Right forelimb (tissue), 1 donor: ENCODE results near the gene CCNC.
"Not testable (repeated sequence)": the region's sequence is repeated elsewhere in the genome, so short reads cannot be mapped to it uniquely, and the experiment has no call there.

Source experiments
- DNase-seq: peaks from one replicate; pipeline ENCODE4 v3.0.0-alpha.2; 2018

Gene CCNC

DNA sequence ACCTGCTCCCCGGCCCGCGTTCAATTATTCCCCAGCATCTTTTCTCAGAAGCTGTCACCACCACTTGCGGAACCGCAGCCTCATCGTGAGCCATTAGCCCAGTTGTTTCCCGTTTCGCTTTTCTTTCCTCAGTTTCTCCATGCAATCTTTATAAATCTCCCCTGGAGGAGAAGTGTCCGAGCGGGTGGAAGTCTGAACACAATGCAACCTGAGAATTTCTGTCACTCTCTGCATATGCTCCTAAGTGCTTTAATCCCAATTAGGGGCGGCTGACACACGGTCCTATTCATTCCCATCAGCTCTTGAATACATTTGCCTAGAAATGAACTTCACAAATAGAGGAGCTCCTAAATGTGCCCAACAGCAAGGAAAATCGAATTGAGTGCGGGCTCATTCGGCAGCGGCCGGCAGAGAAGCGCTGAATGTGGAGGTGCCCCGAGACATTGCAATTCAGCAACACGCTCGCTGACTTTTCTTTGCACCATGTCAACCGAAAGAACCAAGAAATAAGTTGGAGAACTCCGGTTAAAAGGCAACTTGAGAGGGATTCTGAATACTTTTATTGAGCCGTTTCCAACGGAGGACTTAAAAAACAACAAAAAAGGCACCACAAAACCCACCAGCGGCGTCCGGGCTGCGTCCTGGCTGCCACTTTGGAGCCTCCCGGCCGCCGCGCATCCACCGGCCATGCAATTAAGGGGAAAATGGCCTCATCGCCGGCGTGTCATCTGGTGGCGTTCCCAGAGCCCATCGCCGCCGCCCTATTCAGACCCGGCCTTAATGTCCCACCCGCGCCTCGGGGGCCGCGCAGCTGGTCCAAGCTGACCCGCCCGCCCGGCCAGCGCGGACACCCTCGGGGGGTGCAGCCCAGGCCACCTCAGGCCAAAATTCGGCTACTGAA, 34.3 kb upstream of the CCNC start:
- peak; percentile 50 for DNase-seq

DNA sequence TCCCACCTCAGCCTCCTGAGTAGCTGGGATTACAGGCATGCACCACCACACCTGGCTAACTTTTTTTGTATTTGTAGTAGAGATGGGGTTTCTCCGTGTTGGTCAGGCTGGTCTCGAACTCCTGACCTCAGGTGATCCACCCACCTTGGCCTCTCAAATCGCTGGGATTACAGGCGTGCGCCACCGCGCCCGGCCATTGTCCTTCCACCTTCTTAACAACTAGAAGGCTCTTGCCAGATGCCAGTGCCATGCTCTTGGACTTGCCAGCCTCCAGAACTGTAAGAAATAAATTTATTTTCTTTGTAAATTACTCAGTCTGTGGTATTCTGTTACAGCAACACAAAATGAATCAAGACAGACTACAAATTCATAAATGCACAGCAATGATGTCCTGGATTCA, 26.2 kb upstream of the CCNC start:
- DNase-seq = not testable (repeated sequence)

DNA sequence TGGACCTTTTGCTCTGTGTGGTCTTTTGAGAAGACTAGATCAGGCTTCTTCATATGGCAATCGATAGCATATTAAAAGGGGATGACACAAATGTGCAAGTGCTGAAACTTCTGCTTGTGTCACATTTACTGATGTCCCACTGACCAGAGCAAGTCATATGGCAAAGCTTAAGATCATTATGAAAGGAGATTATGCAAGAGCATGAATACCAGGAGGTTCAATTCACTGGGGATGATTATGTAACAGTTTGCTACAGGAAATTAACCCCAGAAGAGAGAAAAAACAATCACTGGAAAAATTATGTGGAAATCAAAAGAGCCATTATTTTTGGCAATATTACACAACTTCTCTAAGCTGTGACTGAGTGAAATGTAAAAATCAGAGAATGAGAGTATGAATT, 24.4 kb upstream of the CCNC start:
- DNase-seq = no peak

DNA sequence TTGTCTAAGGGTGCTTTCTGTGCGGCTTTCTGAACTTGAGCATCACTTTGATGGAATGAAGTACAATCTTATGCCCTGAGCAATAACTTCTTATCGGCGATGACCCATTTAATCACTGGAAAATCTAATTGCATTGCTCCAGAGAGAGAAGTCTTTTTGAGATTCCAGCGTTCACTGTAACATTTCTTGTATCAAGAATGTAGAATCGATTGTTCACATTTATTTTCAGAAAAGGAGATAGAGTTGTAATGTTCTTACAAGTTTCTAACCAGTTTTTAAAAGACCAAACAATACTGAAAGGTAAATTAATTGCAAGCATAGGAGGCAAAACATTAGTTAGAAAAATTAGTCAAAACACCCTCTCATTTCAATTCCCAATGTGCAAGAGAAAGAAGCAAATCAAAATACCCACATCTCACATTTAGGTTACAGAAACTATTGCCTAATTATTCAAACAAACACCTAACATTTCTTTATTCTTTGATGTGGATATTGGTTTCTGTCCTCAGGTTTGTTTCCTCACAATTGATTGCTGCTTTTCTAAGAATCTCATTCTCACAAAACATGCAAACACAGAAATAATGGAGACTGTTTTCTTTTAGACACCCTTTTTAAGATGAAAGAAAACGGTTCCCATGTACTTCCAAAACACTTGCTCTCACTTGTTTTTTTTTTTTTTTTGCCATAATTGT, 23.4 kb upstream of the CCNC start:
- DNase-seq = no peak

DNA sequence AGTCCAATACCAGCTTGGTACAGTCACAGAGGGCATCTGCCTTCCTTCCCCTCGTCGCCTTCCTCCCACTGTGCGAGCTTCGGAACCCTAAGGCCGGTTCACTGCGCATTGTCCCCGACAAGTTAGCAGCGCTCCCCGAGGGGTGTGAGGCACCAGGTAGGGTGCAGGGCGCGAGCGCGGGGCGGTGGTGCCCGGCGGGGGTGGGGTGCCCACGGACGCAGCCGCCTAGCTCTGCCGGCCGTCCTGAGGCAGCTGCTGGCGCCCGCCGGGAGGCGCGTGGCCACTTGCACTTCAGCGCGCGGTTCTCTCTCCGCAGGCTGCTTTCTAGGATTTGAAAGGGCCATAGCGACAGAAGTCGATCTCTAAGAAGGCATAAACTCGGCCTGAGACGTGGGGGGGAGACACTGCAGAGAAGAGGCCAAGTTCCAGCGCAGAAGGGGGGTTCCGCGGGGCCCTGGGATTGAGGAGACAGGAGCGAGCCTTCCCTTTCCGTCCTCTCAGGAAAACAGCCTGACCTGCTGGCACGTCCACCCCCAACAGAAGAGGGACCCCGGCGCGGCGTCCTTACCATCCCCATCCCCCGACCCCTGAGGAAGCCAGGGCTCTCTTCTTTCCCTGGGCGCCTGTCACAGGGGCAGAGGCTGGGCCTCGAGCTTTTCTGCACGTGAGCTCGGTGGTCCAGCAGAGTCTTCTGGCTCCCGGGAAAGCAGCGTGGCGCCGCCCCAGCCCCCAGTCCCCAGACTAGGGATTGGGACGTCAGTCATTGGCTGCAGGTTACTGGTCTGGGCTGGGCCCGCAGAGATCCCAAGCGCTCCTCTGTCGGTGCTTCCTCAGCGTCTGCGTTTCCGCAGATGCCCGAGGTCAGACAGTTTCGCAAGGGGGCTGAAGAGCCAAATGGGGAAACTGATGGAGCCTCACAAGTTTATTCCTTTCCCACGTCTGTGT, 22.5 kb upstream of the CCNC start:
- no peak for DNase-seq

DNA sequence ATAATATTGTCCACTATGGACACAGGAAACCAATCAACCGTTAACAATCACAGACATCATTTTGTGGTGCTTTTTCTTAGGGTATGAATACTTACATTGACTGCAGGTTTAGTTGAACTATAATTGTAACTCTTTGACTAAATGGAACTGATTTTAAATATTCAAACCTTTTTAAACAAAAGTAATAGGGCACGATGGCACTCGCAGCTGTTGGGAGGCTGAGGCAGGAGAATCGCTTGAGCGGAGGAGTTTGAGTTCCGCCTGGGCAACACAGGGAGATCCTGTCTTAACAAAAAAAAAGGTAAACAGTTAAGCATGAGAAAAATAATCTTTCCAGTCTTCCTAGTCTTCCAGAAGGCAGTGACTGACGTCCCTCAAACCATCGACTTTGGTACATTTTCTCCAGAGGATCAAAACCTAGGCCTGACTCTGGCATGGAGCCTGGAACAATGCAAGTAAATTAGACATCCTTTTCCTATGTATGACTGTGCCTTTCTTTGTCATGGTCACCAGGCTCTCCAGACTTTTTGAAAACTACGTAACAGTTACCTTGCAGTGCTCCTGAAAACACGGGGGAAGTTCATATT, 21.5 kb upstream of the CCNC start:
- no peak for DNase-seq

DNA sequence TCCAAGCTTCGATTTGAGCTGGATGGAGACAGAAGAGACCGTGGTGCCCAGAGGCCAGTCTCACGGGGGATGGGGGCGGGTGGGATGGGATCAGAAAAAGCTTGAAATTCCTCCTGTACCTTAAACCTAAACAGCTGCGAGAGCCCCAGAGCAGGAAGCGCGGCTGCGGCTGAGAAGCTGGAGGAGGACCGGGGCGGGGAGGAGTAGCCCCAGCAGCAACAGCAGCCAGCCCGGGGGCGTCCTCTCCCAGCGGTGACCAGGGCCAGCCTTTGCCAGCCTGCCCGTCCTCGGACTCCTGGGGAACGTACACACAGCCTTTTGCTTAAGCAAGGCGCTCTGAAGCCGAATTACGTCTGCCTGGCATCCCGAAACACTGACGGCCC, 20.8 kb upstream of the CCNC start:
- DNase-seq = no peak

DNA sequence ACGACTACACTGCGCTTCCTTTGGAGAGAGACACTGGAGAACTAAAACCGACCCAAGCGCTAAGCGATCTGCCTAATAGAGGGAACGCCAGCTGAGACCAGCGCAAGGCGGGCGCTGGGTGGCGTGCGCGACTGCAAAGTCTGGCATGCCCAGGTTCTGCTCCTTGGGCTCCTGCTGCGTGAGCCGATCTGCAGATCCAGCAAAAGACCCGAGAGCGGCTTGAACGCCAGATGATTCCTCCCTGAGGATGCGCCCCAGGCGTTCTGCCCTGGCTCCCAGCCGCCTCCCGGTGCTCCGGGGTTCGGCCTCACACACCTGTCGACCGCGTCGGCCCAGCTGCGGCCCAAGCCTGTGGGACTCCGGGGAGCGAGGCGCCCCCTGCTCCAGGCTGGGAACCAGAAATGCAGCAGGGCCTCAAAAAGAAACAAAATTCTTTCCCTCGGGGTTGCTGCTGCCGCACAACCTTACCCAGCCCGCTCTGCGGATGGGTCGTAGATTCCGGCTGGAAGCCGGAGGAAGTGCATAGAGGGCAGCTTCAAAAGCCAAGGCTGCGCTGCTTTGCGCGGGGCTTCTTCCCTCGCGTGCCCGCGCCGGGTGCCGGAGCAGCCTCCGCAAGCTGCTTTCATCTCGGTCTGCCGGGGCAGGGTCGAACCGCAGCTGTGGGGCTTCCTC, 20.3 kb upstream of the CCNC start:
- peak; percentile 77 for DNase-seq

DNA sequence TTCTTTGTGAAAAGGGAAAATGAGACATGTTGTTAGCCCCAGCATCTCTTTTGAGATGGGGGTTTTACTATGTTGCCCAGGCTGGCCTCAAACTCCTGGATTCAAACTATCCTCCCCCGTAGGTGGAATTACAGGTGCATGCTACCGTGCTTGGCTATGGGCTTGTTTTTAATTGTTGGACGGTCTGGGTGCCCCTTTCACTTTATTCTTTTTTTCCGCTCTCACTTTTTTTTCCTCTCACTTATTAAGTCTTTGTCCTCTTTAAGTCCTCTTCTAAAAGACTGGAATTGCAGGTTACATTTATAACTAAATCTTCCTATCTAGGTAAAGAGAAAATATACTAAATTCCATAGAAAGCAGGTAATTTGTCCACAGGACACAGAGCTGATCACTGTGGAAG, 19.3 kb upstream of the CCNC start:
- DNase-seq = no peak

DNA sequence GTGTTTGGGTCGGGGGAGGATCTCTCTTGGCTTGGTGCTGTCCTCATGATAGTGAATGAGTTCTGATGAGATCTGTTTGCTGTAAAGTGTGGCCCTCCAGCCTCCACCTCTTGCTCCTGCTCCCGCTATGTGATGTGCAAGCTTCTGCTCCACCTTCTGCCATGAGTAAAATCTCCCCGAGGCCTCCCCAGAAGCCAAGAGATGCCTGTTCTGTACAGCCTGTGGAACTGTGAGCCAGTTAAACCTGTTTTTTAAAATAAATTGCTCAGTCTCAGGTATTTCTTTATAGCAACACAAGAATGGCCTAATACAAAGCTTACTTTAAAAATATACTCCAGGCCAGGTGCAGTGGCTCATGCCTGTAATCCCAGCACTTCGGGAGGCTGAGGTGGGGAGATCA, 11.3 kb upstream of the CCNC start:
- no peak for DNase-seq

DNA sequence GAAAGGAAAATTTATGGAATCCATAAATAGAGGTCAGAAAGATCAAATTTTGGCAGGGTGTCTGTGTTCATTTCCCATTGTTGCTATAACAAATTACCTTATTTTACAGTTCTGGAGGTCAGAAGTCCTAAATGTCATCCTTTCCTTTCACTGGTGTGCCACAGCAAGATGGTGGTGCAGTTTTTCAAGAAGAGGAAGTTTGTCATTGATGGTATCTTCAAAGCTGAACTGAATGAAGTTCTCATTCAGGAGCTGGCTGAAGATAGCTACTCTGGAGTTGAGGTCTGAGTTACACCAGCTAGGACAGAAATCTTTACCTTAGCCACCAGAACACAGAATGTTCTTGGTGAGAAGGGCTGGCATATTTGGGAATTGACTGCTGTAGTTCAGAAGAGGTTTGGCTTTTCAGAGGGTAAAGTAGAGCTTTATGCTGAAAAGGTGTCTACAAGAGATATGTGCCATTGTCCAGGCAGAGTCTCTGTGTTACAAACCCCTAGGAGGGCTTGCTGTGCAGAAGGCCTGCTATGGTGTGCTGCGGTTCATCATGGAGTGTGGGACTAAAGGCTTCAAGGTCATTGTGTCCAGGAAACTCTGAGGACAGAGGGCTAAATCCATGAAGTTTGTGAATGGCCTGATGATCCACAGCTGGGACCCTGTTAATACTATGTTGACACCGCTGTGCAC, 7.2 kb upstream of the CCNC start:
- DNase-seq = no peak

DNA sequence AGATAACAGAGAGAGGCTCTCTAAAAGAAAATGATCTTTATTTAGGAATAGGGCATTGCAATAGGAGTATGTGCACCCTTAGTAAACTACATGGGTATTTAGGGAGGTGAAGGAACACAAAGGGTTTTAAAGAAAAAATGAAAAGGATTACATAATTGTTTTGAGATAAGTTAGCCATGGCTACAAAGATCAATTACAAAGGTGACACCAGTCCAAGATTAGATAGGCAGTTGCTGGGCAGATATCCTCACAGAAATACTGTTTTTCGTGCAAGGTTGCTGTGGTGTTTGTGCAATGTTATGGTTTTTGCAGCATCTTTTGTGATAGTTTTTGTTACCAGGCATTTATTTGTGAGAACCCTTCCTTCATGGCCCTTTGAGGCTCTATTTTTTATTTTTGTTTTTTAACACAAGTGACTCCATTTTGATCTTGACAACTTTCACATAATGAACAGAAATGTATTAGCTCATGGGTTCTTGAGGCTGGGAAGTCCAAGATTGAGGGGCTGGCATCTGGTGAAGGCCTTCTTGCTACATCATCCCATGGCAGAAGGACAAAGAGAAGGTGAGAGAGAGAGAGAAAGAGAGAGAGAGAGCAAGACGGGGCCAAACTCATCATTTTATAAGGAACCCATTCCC, 5.6 kb upstream of the CCNC start:
- DNase-seq = no peak

DNA sequence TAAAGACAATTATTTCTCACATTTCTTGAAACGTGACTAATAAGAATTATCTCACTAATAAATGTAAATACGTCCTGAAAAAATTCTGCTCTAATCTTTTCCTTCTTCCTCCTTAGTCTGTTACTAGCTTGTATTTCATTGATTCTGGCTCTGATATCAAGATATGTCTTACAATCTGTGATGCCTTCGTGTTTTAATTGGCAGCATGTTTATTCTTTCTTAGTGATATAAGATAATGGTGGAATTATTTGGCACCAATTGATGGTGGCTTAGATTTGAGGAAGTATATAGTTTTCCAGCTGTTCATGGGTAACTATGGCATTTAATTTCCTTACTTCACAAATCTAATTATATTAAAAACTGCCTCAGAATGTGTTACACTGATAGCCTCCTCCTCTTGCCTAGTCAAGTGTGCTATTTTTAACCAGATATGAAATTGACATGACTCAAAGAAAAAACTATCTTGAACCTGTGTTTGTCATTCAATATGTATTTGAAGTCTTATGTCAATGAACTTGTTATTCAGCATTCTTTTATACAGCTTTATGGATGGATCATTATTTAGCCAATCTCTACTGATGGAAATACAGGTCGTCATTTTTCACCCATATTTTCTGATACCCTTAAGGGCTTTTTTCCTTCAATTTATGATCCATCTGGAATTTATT, 5.3 kb downstream of the CCNC start:
- no peak for DNase-seq

DNA sequence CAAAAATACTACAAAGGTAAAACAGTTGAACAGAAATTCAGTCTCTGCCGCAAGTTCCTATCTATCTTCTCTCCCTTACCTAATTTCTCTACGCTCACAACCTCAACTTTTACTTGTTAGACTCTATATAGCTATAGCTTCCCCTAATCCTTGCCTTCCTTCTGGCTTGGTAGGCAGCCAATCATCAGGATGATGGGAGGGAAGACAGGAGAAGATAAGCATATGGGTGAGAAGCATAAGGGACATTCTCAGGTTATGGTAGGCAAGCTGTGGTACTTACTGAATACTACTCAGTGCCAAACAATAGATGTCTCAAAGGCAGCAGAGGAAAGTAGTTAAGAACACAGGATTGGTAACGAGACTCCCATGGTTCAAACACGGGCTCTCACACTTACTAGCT, 7.8 kb downstream of the CCNC start:
- no peak for DNase-seq

DNA sequence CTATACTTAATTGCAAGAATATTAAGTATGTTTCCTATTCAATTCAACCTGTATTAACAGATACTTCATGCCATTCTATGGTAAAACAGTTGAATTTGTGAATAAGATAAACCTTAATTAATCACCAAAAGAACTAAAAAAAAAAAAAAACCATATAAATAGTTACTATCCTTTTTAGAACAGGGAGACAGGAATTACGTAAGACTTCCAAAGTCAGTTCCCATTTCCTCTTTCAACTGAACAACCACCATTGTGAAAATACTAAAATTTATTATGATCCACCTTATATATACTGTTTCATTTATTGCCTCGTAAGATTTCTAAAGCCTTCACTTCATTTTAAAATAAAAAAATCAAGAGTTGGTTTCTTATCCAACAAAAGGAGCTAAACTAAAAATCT, 9.4 kb downstream of the CCNC start:
- no peak for DNase-seq

DNA sequence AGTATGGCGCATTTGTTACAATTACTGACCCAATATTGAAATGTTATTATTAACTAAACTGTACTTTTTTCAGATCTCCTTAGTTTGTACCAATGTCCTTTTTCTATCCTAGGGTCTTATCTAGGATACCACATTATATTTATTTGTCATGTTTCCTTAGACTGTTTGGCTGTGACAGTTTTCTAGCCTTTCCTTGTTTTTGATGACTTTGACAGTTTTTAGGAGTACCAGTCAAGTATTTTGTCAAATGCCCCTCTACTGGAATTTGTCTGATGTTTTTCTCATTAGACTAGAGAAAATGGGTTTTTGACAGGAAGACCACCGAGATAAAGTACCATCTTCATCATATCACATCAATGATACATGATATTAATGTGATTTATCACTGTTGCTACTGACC, 14.6 kb downstream of the CCNC start:
- no peak for DNase-seq

DNA sequence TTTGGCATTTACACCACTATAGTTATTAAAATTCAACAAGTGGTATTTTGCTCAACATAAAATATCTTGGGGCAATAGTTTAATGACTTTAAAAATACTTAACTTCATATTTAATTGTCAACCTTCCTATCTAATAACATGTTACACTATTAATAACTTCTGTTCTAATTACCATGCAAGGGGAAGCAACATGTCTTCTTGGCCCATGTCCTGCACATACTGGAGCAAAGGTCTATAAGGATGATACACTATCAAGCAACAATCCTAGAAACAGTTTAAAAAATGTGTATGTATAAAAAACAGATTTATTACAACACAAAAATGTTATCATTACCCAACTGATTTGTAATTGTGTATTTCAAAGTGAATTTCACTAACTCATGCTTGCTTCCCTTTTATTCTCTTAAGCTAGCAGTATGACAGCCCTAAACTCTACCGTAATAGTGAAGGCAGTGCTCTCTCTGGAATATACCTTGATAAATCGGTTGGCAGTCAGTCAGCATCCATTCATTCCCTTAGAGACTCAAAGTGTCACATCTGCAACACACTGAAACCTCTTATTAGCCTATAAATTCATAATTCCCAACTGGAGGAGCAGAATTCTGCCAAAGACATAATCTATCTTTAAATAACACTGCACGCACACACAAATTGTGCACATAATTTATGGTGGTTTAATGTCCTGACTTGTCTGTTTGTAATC, 18.3 kb downstream of the CCNC start:
- no peak for DNase-seq

DNA sequence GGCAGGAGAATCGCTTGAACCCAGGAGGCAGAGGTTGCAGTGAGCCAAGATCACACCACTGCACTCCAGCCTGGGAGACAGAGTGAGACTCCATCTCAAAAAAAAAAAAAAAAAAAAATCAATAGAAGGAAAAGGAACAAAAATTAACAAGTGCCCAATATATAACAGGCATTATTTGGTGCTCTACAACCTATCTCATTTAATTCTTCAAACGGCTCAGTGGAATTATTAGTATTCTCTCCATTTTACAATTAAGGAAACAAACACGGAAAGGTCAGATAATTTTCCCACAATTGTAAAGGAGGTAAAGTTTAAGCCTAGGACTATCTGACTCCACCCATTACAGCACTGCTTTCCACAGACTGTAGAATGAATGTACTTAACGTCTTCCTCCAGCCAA, 19.8 kb downstream of the CCNC start:
- no peak for DNase-seq

DNA sequence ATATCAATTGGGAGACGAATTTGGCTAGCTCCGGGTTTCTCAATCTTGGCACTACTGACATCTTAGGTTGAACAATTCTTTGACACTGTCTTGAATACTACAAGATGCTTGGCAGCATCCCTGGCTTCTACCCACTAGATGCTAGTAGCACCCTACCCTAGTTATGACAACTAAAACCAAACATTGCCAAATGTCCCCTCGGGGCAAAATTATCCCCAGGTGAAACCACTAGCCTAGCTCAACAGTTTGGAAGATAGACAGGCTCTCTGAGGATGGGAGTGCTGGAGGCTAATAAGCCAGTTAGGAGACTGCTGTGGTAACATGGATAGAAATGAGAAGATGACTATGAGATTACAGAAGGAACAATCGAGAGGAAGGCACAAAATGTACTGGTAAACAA, 20.9 kb downstream of the CCNC start:
- no peak for DNase-seq

DNA sequence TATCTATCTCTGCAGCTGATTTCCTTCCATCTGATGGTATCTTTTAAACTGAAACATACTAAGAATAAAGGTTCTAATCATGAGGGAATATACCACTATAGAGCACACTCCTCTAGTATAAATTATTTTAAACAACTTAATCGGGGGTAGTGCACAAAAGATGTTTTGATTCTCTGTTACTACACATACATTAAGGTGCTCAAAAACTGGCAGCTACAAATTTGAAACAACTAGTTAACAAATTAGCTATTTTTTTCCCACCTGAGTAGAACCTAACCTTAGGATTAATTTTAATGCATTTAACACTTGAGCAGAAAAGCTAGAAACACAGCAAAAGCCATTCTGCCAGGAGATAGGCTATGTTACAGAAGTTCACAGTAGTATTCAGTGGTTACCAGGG, 23.0 kb downstream of the CCNC start:
- no peak for DNase-seq
